ENCODE results near the gene REST.
A peak's percentile ranks its signal among the peaks of the same experiment; 100 is the strongest.
"Not testable (repeated sequence)": the region's sequence is repeated elsewhere in the genome, so short reads cannot be mapped to it uniquely, and the experiment has no call there.

REST gene

GRCh38 chr4:56910172-56910967 lies 2.7 kb downstream of the REST start:
- Histone ChIP-seq H3K36me3 (ENCODE audit: insufficient read depth, low read length) (peaks cover 5% of the 10 kb centered on the region; the same call in 1 of the 2 replicates), H3K27ac (ENCODE audit: low read depth, low read length) (peak overlapping the region; percentile 55), H2AFZ (ENCODE audit: low read length, unreplicated experiment) (no peak overlapping the region), H3K79me2 (ENCODE audit: control insufficient read depth, insufficient read depth, low read length, unreplicated experiment) (peaks cover 62% of the 10 kb centered on the region), H3K4me3 (ENCODE audit: low read depth, low read length) (peak overlapping the region; percentile 96), H3K4me1 (ENCODE audit: control insufficient read depth, insufficient read depth, low read length, unreplicated experiment) (peaks cover 30% of the 10 kb centered on the region), H3K27me3 (ENCODE audit: insufficient read depth, low read length) (no peaks in the 10 kb centered on the region)

GRCh38 chr4:56914336-56914735 lies 6.6 kb downstream of the REST start:
- Histone ChIP-seq H2AFZ (ENCODE audit: low read length, unreplicated experiment) (no peak overlapping the region), H3K27me3 (ENCODE audit: insufficient read depth, low read length) (no peaks in the 10 kb centered on the region), H3K4me1 (ENCODE audit: control insufficient read depth, insufficient read depth, low read length, unreplicated experiment) (peaks cover 33% of the 10 kb centered on the region), H3K79me2 (ENCODE audit: control insufficient read depth, insufficient read depth, low read length, unreplicated experiment) (peaks cover 95% of the 10 kb centered on the region), H3K36me3 (ENCODE audit: insufficient read depth, low read length) (peaks cover 12% of the 10 kb centered on the region; the same call in 1 of the 2 replicates), H3K4me3 (ENCODE audit: low read depth, low read length) (no peak overlapping the region), H3K27ac (ENCODE audit: low read depth, low read length) (no peak overlapping the region)

- not testable (repeated sequence) for H3K27me3 ChIP-seq (ENCODE audit: insufficient read depth, low read length); H2AFZ ChIP-seq (ENCODE audit: low read length, unreplicated experiment); H3K27ac ChIP-seq (ENCODE audit: low read depth, low read length); H3K4me3 ChIP-seq (ENCODE audit: low read depth, low read length)
- H3K79me2 ChIP-seq (ENCODE audit: control insufficient read depth, insufficient read depth, low read length, unreplicated experiment) = peaks cover 93% of the 10 kb centered on the region
- H3K4me1 ChIP-seq (ENCODE audit: control insufficient read depth, insufficient read depth, low read length, unreplicated experiment) = peaks cover 32% of the 10 kb centered on the region
- peaks cover 17% of the 10 kb centered on the region for H3K36me3 ChIP-seq (ENCODE audit: insufficient read depth, low read length)
Measured at GRCh38 chr4:56914977-56915376, 7.3 kb downstream of the REST start.

- Histone ChIP-seq H3K4me3 (ENCODE audit: low read depth, low read length) (no peak overlapping the region), H2AFZ (ENCODE audit: low read length, unreplicated experiment) (no peak overlapping the region), H3K27ac (ENCODE audit: low read depth, low read length) (no peak overlapping the region), H3K79me2 (ENCODE audit: control insufficient read depth, insufficient read depth, low read length, unreplicated experiment) (peaks cover 13% of the 10 kb centered on the region), H3K27me3 (ENCODE audit: insufficient read depth, low read length) (no peaks in the 10 kb centered on the region), H3K36me3 (ENCODE audit: insufficient read depth, low read length) (peaks cover 24% of the 10 kb centered on the region), H3K4me1 (ENCODE audit: control insufficient read depth, insufficient read depth, low read length, unreplicated experiment) (peaks cover 5% of the 10 kb centered on the region)
Measured at GRCh38 chr4:56927196-56927595, 19.5 kb downstream of the REST start.

- H3K4me1 ChIP-seq (ENCODE audit: control insufficient read depth, insufficient read depth, low read length, unreplicated experiment) = peaks cover 15% of the 10 kb centered on the region
- H2AFZ ChIP-seq (ENCODE audit: low read length, unreplicated experiment) = no peak overlapping the region
- no peak overlapping the region for H3K4me3 ChIP-seq (ENCODE audit: low read depth, low read length)
- no peak overlapping the region for H3K27ac ChIP-seq (ENCODE audit: low read depth, low read length)
- peaks cover 20% of the 10 kb centered on the region; the same call in 1 of the 2 replicates for H3K36me3 ChIP-seq (ENCODE audit: insufficient read depth, low read length)
- no peaks in the 10 kb centered on the region for H3K27me3 ChIP-seq (ENCODE audit: insufficient read depth, low read length)
- peaks cover 14% of the 10 kb centered on the region for H3K79me2 ChIP-seq (ENCODE audit: control insufficient read depth, insufficient read depth, low read length, unreplicated experiment)
Measured at GRCh38 chr4:56930638-56931037, 22.9 kb downstream of the REST start.

GRCh38 chr4:56931924-56932323 lies 24.2 kb downstream of the REST start:
- H2AFZ ChIP-seq (ENCODE audit: low read length, unreplicated experiment) = no peak overlapping the region
- H3K79me2 ChIP-seq (ENCODE audit: control insufficient read depth, insufficient read depth, low read length, unreplicated experiment) = peaks cover 13% of the 10 kb centered on the region
- H3K27me3 ChIP-seq (ENCODE audit: insufficient read depth, low read length) = no peaks in the 10 kb centered on the region
- peaks cover 20% of the 10 kb centered on the region; the same call in 1 of the 2 replicates for H3K36me3 ChIP-seq (ENCODE audit: insufficient read depth, low read length)
- H3K4me3 ChIP-seq (ENCODE audit: low read depth, low read length) = no peak overlapping the region
- H3K4me1 ChIP-seq (ENCODE audit: control insufficient read depth, insufficient read depth, low read length, unreplicated experiment) = peaks cover 17% of the 10 kb centered on the region
- no peak overlapping the region for H3K27ac ChIP-seq (ENCODE audit: low read depth, low read length)

GRCh38 chr4:56937262-56937661 lies 29.6 kb downstream of the REST start:
- Histone ChIP-seq H3K4me3 (ENCODE audit: low read depth, low read length) (no peak overlapping the region), H3K79me2 (ENCODE audit: control insufficient read depth, insufficient read depth, low read length, unreplicated experiment) (peaks cover 5% of the 10 kb centered on the region), H3K4me1 (ENCODE audit: control insufficient read depth, insufficient read depth, low read length, unreplicated experiment) (peaks cover 26% of the 10 kb centered on the region), H3K27ac (ENCODE audit: low read depth, low read length) (0 out of 2 replicates have a peak overlapping the region, but pooled peaks have one; percentile 21), H3K36me3 (ENCODE audit: insufficient read depth, low read length) (0 out of 2 replicates have a peak, but pooled peaks cover 3% of the 10 kb centered on the region), H3K27me3 (ENCODE audit: insufficient read depth, low read length) (no peaks in the 10 kb centered on the region), H2AFZ (ENCODE audit: low read length, unreplicated experiment) (no peak overlapping the region)

- H3K36me3 ChIP-seq (ENCODE audit: insufficient read depth, low read length); H3K4me3 ChIP-seq (ENCODE audit: low read depth, low read length); H3K27me3 ChIP-seq (ENCODE audit: insufficient read depth, low read length); H3K79me2 ChIP-seq (ENCODE audit: control insufficient read depth, insufficient read depth, low read length, unreplicated experiment); H3K27ac ChIP-seq (ENCODE audit: low read depth, low read length); H2AFZ ChIP-seq (ENCODE audit: low read length, unreplicated experiment): not testable (repeated sequence)
- peaks cover 13% of the 10 kb centered on the region for H3K4me1 ChIP-seq (ENCODE audit: control insufficient read depth, insufficient read depth, low read length, unreplicated experiment)
Measured at GRCh38 chr4:56939826-56940225, 32.1 kb downstream of the REST start.

- Histone ChIP-seq H3K4me1 (ENCODE audit: control insufficient read depth, insufficient read depth, low read length, unreplicated experiment) (peaks cover 13% of the 10 kb centered on the region), H3K79me2 (ENCODE audit: control insufficient read depth, insufficient read depth, low read length, unreplicated experiment) (no peaks in the 10 kb centered on the region), H3K4me3 (ENCODE audit: low read depth, low read length) (no peak overlapping the region), H3K27ac (ENCODE audit: low read depth, low read length) (no peak overlapping the region), H2AFZ (ENCODE audit: low read length, unreplicated experiment) (no peak overlapping the region), H3K27me3 (ENCODE audit: insufficient read depth, low read length) (no peaks in the 10 kb centered on the region), H3K36me3 (ENCODE audit: insufficient read depth, low read length) (0 out of 2 replicates have a peak, but pooled peaks cover 3% of the 10 kb centered on the region)
Measured at GRCh38 chr4:56940403-56940802, 32.7 kb downstream of the REST start.

GRCh38 chr4:56940971-56941370 lies 33.3 kb downstream of the REST start:
- no peaks in the 10 kb centered on the region for H3K79me2 ChIP-seq (ENCODE audit: control insufficient read depth, insufficient read depth, low read length, unreplicated experiment)
- H3K27ac ChIP-seq (ENCODE audit: low read depth, low read length) = no peak overlapping the region
- H3K4me1 ChIP-seq (ENCODE audit: control insufficient read depth, insufficient read depth, low read length, unreplicated experiment) = peaks cover 13% of the 10 kb centered on the region
- H3K4me3 ChIP-seq (ENCODE audit: low read depth, low read length) = no peak overlapping the region
- H3K27me3 ChIP-seq (ENCODE audit: insufficient read depth, low read length) = no peaks in the 10 kb centered on the region
- no peak overlapping the region for H2AFZ ChIP-seq (ENCODE audit: low read length, unreplicated experiment)
- H3K36me3 ChIP-seq (ENCODE audit: insufficient read depth, low read length) = 0 out of 2 replicates have a peak, but pooled peaks cover 3% of the 10 kb centered on the region

GRCh38 chr4:56941403-56941802 lies 33.7 kb downstream of the REST start:
- H3K36me3 ChIP-seq (ENCODE audit: insufficient read depth, low read length) = 0 out of 2 replicates have a peak, but pooled peaks cover 3% of the 10 kb centered on the region
- no peak overlapping the region for H3K4me3 ChIP-seq (ENCODE audit: low read depth, low read length)
- H3K27me3 ChIP-seq (ENCODE audit: insufficient read depth, low read length) = no peaks in the 10 kb centered on the region
- H3K27ac ChIP-seq (ENCODE audit: low read depth, low read length) = no peak overlapping the region
- peaks cover 13% of the 10 kb centered on the region for H3K4me1 ChIP-seq (ENCODE audit: control insufficient read depth, insufficient read depth, low read length, unreplicated experiment)
- no peak overlapping the region for H2AFZ ChIP-seq (ENCODE audit: low read length, unreplicated experiment)
- no peaks in the 10 kb centered on the region for H3K79me2 ChIP-seq (ENCODE audit: control insufficient read depth, insufficient read depth, low read length, unreplicated experiment)
